NCI-H2081 (cell line): ENCODE data around the gene NOS3.

Source experiments
- DNase-seq, 2 experiments: peaks; one replicate each; lab custom pipeline; 2025; lab: John Stamatoyannopoulos, UW

NOS3 gene

GRCh38 chr7:151058781-151059366 is 68.1 kb downstream of the NOS3 start:
- no peak for DNase-seq

GRCh38 chr7:151059367-151060112 is 68.7 kb downstream of the NOS3 start, which contains the start of gene SLC4A2:
TSS of gene SLC4A2 (plus strand) at chr7:151059589. CDS start at chr7:151061988, 2,399 bp downstream.
- peak; percentile 73 to 84 for DNase-seq

DNA sequence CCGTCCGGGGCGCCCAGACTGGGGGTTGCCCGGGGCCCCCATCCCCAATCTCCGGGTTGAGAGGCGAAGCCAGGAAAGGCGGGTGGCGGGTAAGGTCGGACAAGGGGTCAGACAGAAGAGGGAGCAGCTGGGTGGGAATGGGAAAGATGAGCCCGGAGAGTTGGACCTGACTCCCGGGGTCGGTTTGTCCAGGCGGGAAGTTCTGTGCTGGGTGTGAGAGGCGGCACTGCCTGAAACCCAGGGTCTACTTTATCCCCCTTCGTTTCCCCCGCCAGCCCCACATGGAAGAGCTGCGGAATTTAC is 69.2 kb downstream of the NOS3 start:
- DNase-seq = no peak

GRCh38 chr7:151060416-151061212 is 69.8 kb downstream of the NOS3 start:
- DNase-seq = peak; percentile 19 to 48

DNA sequence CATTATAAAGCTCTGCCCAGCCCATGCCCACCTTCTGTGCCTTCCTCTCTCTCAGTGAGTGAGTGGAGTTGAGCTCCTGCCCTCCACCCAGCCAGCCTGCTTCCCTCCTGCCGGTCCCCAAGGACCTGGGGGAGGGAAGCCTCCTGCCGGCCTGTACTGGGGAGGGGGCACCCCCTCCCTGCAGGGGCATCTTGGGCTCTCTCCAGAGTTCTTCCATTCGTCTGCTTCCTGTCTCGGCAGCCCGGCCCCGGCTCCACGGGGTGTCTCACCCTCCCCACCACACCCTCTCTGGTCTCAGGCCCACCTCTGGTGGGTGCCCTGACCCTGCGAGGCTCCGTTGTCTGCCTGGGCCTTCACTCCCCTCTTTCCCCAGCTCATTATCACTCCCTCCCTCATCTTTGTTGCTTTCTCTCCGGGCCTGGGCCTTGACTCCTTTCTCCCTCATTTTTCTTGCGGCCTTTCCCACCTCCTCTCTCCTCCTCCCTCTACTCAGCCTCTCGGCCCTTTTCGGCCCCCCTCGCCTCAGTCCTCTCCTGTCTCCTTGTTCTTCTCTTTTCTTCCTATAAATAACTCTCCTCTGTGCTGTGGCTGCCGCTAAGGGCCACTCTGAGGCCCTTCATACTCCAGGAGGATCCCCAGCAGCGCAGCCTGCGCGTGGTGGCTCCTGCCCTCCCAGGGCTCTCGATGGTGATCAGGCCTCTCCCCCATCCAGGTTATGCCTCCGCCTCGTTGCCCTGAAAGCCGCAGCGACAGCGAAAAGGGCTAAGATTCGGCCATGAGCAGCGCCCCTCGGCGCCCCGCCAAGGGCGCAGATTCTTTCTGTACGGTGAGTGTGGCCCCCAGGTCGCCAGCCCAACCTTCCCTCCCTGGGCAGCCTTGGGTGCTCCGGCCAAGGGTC is 70.6 kb downstream of the NOS3 start:
- no peak for DNase-seq

DNA sequence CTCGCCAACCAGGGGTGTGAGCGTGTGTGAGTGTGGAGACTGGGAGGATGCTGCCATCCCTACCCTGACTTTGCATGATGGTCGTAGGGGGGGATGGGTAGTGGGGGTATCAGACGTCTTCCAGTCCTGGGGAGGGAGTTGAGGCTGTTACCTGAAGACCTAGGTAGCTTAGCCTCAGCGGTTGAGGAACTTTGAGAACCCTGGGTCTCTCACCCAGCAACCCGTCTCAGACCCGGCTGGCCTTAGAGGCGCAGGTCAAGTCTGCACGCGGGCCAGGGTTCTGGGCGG is 71.2 kb downstream of the NOS3 start:
- DNase-seq = no peak

DNA sequence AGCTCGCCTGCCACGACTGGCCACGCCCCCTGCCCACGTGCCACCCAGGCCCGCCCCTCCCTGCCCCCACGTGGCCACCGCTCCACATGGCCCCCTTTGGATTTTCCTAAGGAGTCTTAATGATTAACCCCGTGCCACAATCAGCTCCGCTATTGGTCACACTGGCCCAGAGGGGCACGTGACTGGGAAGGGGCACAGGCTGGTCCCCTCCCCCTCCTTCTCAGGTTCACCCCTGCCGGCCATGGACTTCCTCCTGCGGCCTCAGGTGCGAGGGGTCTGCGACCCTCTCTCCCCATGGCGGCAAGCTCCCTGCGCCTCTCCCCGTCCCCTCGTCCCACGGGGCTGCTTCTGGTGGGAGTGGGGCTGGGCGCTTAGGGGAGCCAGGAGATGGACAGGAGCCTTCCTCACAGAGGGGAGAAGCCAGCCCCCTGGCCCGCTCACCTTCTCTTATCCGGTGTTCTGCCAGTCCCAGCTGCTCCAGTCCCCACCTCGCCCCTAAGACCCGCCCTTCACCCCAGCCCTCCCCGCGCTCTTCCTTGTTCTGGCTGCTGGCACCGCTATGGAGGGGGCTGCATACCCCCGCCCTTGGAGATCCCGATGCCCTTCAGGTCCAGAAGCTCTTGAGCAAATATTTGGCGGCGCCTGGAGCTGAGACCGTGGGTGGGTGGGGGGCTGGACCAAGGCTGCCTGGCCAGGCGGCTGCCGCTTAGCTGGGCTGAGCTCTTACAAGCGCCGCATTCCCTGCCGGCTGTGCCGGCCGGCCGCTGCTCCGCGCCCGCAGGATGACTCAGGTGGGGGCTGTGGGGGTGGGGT is 71.8 kb downstream of the NOS3 start:
- no peak for DNase-seq

- DNase-seq = no peak
These were observed 72.4 kb downstream of the NOS3 start for GRCh38 chr7:151063212-151063561.
